Measurements from ENCODE around the gene TMEM175.

DNA sequence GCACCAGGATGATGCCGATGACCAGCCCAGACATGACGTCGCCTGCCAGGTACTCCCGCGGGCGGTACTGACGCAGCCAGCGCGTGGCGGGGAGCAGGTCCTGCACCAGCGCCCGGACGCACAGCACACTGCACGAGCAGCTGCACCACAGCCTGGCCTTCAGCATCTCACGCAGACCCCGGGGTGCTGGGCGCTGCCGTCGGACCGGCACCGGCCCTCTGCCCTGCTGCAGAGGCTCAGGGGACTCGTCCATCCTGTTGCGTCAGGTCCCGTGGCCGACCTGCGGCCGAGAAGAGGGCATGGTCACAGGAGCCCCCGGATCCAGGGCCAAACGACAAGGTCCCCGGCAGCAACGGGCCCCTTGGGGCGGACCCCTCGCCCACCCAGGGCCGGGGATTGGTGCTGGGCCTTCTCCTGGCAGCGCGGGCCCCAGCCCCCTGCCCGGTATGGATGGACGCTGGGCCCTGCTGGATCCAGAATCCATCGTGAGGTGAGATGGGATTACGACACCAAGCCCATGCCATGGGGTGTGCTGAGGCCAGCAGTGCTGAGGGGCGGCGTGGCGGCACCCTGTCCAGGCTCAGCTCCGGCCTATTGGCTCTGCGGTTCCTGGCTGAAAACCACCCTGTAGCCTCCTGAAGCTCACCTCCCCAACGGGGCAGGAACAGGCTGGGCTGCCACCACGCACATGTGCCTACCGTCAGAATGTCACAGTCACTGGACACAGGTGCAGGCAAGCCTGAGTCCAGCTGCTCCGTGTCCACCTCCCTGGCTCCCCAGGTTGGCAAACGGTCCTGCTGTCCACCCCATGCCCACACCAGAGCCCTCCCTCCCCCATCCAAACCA lies 59.4 kb downstream of the TMEM175 start:
- TF ChIP-seq ZFP3 (tag by site-specific recombination; IDR thresholded peaks at IDR 0.05; ENCODE audit: low read depth): no peak
- TF ChIP-seq, protein P1, sequence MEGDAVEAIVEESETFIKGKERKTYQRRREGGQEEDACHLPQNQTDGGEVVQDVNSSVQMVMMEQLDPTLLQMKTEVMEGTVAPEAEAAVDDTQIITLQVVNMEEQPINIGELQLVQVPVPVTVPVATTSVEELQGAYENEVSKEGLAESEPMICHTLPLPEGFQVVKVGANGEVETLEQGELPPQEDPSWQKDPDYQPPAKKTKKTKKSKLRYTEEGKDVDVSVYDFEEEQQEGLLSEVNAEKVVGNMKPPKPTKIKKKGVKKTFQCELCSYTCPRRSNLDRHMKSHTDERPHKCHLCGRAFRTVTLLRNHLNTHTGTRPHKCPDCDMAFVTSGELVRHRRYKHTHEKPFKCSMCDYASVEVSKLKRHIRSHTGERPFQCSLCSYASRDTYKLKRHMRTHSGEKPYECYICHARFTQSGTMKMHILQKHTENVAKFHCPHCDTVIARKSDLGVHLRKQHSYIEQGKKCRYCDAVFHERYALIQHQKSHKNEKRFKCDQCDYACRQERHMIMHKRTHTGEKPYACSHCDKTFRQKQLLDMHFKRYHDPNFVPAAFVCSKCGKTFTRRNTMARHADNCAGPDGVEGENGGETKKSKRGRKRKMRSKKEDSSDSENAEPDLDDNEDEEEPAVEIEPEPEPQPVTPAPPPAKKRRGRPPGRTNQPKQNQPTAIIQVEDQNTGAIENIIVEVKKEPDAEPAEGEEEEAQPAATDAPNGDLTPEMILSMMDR (tag by site-specific recombination; IDR thresholded peaks at IDR 0.05): no peak
- no peak for TF ChIP-seq RBAK (tag by site-specific recombination; IDR thresholded peaks at IDR 0.05)
- no peak for TF ChIP-seq ZNF610 (tag by site-specific recombination; IDR thresholded peaks at IDR 0.05; ENCODE audit: borderline replicate concordance)
- TF ChIP-seq, protein P2, sequence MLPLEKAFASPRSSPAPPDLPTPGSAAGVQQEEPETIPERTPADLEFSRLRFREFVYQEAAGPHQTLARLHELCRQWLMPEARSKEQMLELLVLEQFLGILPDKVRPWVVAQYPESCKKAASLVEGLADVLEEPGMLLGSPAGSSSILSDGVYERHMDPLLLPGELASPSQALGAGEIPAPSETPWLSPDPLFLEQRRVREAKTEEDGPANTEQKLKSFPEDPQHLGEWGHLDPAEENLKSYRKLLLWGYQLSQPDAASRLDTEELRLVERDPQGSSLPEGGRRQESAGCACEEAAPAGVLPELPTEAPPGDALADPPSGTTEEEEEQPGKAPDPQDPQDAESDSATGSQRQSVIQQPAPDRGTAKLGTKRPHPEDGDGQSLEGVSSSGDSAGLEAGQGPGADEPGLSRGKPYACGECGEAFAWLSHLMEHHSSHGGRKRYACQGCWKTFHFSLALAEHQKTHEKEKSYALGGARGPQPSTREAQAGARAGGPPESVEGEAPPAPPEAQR (tag by site-specific recombination; IDR thresholded peaks at IDR 0.05): no peak

All from HEK293 (cell line).